Transverse colon (tissue), 4 donors: ENCODE results near the gene FBF1.

Experiments
- CTCF ChIP-seq, 5 experiments: fragments of 200-600 bp in 3 of 5; fragments of 450-650 bp in 2 of 5; sonication (generic) in 3 of 5; IDR thresholded peaks; 1 replicate in 2 of 5; 2 replicates in 3 of 5; pipeline ENCODE4 v1.5.1; 2016 to 2017; ENCODE audit warnings: antibody characterized with exemption in 5 of 5, inconsistent platforms in 3 of 5, mild to moderate bottlenecking in 2 of 5, moderate library complexity in 1 of 5
- POLR2AphosphoS5 ChIP-seq, 3 donors: sonication (generic); formaldehyde crosslinking; IDR thresholded peaks; one replicate each; pipeline ENCODE4 v1.6.1; 2016; ENCODE audit warnings: antibody characterized with exemption in 3 of 3

GRCh38 chr17:75917917-75918445 is 22.9 kb downstream of the FBF1 start:
- TF ChIP-seq POLR2AphosphoS5 (IDR thresholded peaks at IDR 0.05) (no peak), CTCF (IDR thresholded peaks at IDR 0.05) (no peak)
